ENCODE measurements around the gene TPP1.

TPP1 gene

DNA sequence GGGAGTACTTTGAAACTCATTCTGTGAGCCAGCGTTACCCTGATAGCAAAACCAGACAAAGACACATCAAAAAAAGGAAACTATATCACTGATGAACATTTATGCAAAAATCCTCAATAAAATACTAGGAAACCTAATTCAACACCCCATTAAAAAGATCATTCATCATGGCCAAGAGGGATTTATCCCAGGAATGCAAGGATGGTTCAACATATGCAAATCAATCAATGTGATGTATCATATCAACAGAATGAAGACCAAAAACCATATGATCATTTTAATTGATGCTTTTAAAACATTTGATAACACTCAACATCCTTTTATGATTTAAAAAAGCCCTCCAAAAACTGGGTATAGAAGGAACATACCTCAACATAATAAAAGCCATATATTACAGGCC lies 35.6 kb downstream of the TPP1 start:
- DNase-seq (ENCODE audit: insufficient read length, low spot score) (no peak), FAIRE-seq (no peak)
- TF ChIP-seq SPI1 (IDR thresholded peaks at IDR 0.05; ENCODE audit: low read depth, low read length) (no peak), PAX5 (IDR thresholded peaks at IDR 0.05; ENCODE audit: insufficient read depth, low read length, severe bottlenecking) (no peak), POU2F2 (IDR thresholded peaks at IDR 0.05; ENCODE audit: low read depth, low read length) (no peak), TAF1 (IDR thresholded peaks at IDR 0.05; ENCODE audit: low read depth, low read length) (no peak), POLR2A (IDR thresholded peaks at IDR 0.05; ENCODE audit: low read depth, low read length) (no peak), POLR2AphosphoS5 (IDR thresholded peaks at IDR 0.05; ENCODE audit: low read depth, low read length) (no peak)

DNA sequence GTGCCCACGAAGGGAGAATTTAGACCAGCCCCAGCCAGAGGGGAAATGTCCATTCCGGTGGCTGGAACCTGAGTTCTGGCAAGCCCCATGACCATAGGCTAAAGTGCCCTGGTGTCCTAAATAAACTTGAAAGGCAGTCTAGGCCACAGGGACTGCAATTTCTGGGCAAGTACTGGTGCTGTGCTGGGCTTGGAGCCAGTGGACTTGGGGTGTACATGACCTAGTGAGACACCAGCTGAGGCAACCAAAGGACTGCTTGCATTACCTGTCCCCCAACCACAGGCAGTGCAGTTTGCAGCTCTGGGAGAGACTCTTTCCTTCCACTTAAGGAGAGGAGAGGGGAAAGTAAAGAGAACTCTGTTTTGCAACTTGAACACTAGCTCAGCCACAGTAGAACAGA lies 39.5 kb downstream of the TPP1 start:
- TF ChIP-seq SPI1 (IDR thresholded peaks at IDR 0.05; ENCODE audit: low read depth, low read length) = no peak
- no peak for TF ChIP-seq POLR2AphosphoS5 (IDR thresholded peaks at IDR 0.05; ENCODE audit: low read depth, low read length)
- TF ChIP-seq TAF1 (IDR thresholded peaks at IDR 0.05; ENCODE audit: low read depth, low read length) = no peak
- no peak for TF ChIP-seq POLR2A (IDR thresholded peaks at IDR 0.05; ENCODE audit: low read depth, low read length)
- TF ChIP-seq POU2F2 (IDR thresholded peaks at IDR 0.05; ENCODE audit: low read depth, low read length) = no peak
- no peak for TF ChIP-seq PAX5 (IDR thresholded peaks at IDR 0.05; ENCODE audit: insufficient read depth, low read length, severe bottlenecking)
- DNase-seq (ENCODE audit: insufficient read length, low spot score) (no peak), FAIRE-seq (no peak)

DNA sequence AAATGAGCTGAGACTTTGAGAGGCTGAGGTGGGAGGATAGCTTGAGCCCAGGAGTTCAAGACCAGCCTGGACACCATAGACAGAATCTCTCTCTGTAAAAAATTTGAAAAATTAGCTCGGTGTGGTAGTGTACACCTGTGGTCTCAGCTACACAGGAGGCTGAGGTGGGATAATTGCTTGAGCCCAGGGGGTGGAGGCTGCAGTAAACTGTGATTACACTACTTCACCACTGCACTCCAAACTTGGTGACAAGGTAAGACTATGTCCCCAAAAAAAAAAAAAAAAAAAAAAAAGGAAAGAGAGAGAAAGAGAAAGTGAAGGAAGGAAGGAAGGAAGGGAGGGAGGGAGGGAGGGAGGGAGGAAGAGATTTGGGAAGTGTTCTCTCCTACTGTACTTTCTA lies 41.1 kb downstream of the TPP1 start:
- FAIRE-seq (no peak), DNase-seq (ENCODE audit: insufficient read length, low spot score) (no peak)
- TF ChIP-seq POU2F2 (IDR thresholded peaks at IDR 0.05; ENCODE audit: low read depth, low read length) = no peak
- TF ChIP-seq PAX5 (IDR thresholded peaks at IDR 0.05; ENCODE audit: insufficient read depth, low read length, severe bottlenecking) = no peak
- TF ChIP-seq POLR2AphosphoS5 (IDR thresholded peaks at IDR 0.05; ENCODE audit: low read depth, low read length) = no peak
- no peak for TF ChIP-seq TAF1 (IDR thresholded peaks at IDR 0.05; ENCODE audit: low read depth, low read length)
- TF ChIP-seq SPI1 (IDR thresholded peaks at IDR 0.05; ENCODE audit: low read depth, low read length) = no peak
- no peak for TF ChIP-seq POLR2A (IDR thresholded peaks at IDR 0.05; ENCODE audit: low read depth, low read length)

DNA sequence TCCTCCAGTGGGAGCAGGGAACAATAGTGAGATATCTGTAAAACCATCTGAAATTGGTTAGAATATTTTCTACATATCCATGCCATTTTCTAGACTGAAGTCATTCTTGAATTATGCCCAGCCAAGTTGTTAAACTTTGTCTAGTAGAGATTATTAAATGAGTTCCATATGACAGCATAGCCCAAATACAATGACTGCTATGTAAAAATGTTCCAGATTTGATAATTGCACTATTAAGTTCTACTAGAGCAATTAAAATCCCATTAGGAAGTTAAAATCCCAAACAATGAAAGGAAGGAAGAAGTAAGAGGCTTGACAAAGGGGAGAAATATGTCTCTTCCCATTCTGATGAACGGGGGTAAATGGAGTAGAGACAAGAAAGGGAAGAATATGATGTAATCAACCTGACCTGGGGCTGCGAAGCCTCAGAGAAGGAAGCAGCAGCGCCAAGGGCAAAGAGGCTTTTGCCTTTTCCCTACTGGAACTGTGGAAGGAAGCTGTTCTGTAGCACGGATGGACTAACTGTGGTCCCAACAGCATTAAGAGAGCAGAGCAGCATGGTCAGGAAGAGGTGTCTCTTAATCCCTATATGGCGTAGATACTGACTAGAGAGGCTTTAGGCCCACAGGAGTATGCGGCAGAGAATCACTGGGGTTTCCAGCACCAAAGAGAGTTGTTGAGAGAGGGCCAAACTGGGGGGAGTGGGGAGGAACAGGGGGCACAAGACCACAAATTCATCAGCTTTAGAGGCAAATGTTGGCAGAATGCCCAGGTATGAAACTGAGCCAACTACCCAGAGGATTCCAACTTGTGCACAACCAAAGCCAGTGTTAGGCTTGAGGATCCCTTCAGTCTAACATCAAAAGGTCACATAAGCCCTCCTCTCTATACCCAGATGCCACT lies 42.5 kb downstream of the TPP1 start:
- no peak for DNase-seq (ENCODE audit: insufficient read length, low spot score)
- FAIRE-seq = no peak
- no peak for TF ChIP-seq PAX5 (IDR thresholded peaks at IDR 0.05; ENCODE audit: insufficient read depth, low read length, severe bottlenecking)

DNA sequence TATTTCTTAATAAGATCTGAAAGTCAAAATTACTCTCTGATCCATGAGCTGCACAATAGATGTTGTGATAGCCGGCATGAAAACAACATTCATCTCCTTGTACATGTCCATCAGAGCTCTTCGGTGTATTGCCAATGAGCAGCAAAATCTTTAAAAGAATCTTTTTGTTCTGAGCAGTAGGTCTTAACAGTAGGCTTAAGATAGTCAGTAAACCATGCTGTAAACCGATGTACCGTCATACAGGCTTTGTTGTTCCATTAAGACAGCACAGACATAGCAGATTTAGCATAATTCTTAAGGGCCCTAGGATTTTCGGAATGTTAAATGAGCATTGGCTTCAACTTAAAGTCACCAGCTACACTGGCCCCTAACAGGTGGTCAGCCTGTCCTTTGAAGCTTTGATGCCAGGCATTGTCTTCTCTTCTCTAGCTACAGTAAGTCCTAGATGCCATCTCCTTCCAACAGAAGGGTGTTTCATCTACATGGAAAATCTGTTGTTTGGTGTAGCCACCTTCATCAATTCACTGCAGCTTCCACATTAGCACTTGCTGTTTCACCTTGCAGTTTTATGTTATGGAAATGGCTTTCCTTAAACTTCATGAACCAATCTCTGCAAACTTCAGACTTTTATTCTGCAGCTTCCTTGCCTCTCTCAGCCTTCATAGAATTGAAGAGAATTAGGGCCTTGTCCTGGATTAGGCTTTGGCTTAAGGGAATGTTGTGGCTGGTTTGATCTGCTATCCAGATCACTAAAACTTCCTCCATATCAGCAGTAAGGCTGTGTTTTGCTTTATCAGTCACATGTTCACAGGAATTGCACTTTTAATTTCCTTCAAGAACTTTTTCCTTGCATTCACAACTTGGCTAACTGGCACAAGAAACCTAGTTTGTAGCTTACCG lies 44.2 kb downstream of the TPP1 start:
- TF ChIP-seq SPI1 (IDR thresholded peaks at IDR 0.05; ENCODE audit: low read depth, low read length) (no peak), POLR2AphosphoS5 (IDR thresholded peaks at IDR 0.05; ENCODE audit: low read depth, low read length) (no peak), PAX5 (IDR thresholded peaks at IDR 0.05; ENCODE audit: insufficient read depth, low read length, severe bottlenecking) (no peak), POLR2A (IDR thresholded peaks at IDR 0.05; ENCODE audit: low read depth, low read length) (no peak), TAF1 (IDR thresholded peaks at IDR 0.05; ENCODE audit: low read depth, low read length) (no peak), POU2F2 (IDR thresholded peaks at IDR 0.05; ENCODE audit: low read depth, low read length) (no peak)
- FAIRE-seq = no peak
- no peak for DNase-seq (ENCODE audit: insufficient read length, low spot score)

DNA sequence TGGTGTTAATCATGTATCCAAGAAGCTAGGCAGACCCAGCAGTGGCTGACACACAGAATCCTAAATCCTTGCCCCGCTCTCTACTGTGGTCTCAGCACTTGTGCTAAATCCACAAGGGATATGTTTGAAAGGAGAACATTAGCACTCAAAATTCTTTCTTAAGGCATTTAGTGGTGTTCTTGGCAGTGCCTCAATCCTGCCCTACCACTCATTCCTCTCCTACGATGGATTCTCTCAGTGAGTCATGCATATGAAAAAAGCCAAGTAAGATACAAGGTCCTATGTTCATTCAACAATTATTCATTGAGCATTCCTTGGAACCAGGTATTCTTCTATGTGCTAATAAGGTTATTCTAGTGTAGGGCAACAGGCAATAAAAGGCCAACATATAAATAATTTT lies 47.0 kb downstream of the TPP1 start:
- no peak for FAIRE-seq
- TF ChIP-seq POLR2AphosphoS5 (IDR thresholded peaks at IDR 0.05; ENCODE audit: low read depth, low read length) (no peak), POU2F2 (IDR thresholded peaks at IDR 0.05; ENCODE audit: low read depth, low read length) (no peak), POLR2A (IDR thresholded peaks at IDR 0.05; ENCODE audit: low read depth, low read length) (no peak), TAF1 (IDR thresholded peaks at IDR 0.05; ENCODE audit: low read depth, low read length) (no peak), PAX5 (IDR thresholded peaks at IDR 0.05; ENCODE audit: insufficient read depth, low read length, severe bottlenecking) (no peak), SPI1 (IDR thresholded peaks at IDR 0.05; ENCODE audit: low read depth, low read length) (no peak)
- DNase-seq (ENCODE audit: insufficient read length, low spot score) = no peak

DNA sequence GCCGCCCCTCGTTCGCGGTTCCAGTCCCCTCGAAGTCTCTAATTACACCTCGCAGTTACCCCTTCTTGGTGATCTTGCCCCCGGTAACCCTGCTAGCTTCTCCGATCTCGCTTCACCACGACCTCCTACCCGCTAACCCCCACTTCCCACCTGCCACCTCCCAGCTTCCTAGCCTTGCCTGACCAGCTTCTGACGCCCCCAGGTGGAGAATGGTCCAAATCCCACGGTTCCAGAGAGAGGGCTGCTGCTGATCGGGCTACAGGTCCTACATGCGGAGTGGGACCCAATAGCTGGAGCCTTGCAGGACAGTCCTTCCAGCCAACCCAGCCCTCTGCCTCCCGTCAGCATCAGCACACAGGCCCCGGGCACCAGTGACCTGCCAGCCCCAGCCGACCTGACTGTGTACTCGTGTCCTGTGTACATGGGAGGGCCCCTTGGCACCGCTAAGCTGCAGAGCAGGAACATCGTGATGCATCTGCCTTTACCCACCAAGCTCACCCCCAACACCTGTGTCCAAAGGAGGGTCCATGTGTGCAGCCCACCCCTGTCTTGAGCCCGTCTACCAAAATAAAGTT lies 47.7 kb downstream of the TPP1 start:
- TF ChIP-seq POLR2A (IDR thresholded peaks at IDR 0.05; ENCODE audit: low read depth, low read length) = no peak
- no peak for TF ChIP-seq POU2F2 (IDR thresholded peaks at IDR 0.05; ENCODE audit: low read depth, low read length)
- no peak for TF ChIP-seq PAX5 (IDR thresholded peaks at IDR 0.05; ENCODE audit: insufficient read depth, low read length, severe bottlenecking)
- no peak for TF ChIP-seq SPI1 (IDR thresholded peaks at IDR 0.05; ENCODE audit: low read depth, low read length)
- TF ChIP-seq TAF1 (IDR thresholded peaks at IDR 0.05; ENCODE audit: low read depth, low read length) = no peak
- DNase-seq (ENCODE audit: insufficient read length, low spot score) (no peak), FAIRE-seq (no peak)

DNA sequence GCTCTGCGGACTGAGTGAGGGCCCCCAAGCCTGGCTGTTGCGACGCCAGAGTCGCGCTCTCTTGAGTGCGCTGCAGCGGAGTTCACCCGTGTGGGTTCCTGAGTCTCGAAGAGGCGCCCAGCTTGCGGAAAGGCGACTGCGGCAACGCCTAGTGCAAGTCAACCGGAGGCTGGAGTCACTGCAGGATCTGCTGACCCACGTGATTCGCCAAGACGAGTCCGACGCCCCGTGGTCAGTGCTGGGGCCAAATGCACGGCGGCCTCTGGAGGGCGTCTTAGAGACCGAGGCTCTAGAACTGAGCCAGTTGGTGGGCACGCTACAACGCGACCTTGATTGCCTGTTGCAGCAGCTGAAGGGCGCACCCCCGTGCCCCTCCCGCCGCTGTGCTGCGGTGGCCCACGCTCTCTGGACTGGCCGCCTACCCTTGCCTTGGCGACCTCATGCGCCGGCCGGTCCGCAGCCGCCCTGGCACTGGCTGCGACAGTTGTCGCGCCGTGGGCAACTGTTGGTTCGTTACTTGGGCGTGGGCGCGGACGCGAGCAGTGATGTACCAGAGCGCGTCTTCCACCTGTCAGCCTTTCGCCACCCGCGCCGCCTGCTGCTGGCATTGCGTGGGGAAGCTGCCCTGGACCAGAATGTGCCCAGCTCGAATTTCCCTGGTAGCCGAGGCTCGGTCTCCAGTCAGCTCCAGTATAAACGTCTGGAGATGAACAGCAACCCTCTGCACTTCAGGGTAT lies 48.4 kb downstream of the TPP1 start:
- DNase-seq (ENCODE audit: insufficient read length, low spot score) (no peak), FAIRE-seq (no peak)
- TF ChIP-seq POLR2A (IDR thresholded peaks at IDR 0.05; ENCODE audit: low read depth, low read length) (no peak), POLR2AphosphoS5 (IDR thresholded peaks at IDR 0.05; ENCODE audit: low read depth, low read length) (no peak), TAF1 (IDR thresholded peaks at IDR 0.05; ENCODE audit: low read depth, low read length) (no peak), POU2F2 (IDR thresholded peaks at IDR 0.05; ENCODE audit: low read depth, low read length) (no peak), PAX5 (IDR thresholded peaks at IDR 0.05; ENCODE audit: insufficient read depth, low read length, severe bottlenecking) (no peak), SPI1 (IDR thresholded peaks at IDR 0.05; ENCODE audit: low read depth, low read length) (no peak)

Data from GM12891 (cell line).